Adipose tissue (tissue), 3 donors: ENCODE data around the gene ADARB1. TPM values are rescaled to one million over a fixed set of nuclear protein-coding genes. Genes with fewer than 3 reads are reported as not detected.

Experiments
- H3K27ac ChIP-seq: one replicate; pipeline ENCODE4 v1.5.1; 2013; ENCODE audit warnings: low read depth, low read length
- WGBS, 3 donors: extraction: QIAGEN DNeasy Blood & Tissue Kit; methylation state at CpG; one replicate each; pipeline ENCODE4 v1.1.7; 2013; 5-methylcytosine and 5-hydroxymethylcytosine counted together
- polyA plus RNA-seq, 3 donors: library from polyadenylated mRNA; stranded (reverse); fragments of 200-250 nt; gene quantifications; one replicate each; pipeline ENCODE4 v1.2.3, GENCODE V29; 2013
- donor health status: healthy with polysubstance abuse.
- donor health status: Bipolar disorder and iron deficiency.
- donor health status: healthy.

The ADARB1 gene
- polyA plus RNA-seq, 3 donors = 2.7 to 17.9 (median 13.0) TPM

- no peak overlapping the region for H3K27ac ChIP-seq
- 84 to 85% (median 84%) methylated on average over 13 of the region's 13 CpGs for WGBS, 3 donors
Measured at GRCh38 chr21:45084881-45085536, 10.6 kb downstream of the ADARB1 start.

GRCh38 chr21:45085700-45086099, 11.3 kb downstream of the ADARB1 start:
- WGBS, 3 donors = 76 to 87% (median 79%) methylated on average over 6 of the region's 6 CpGs

GRCh38 chr21:45086337-45086958, 12.1 kb downstream of the ADARB1 start:
- 79 to 92% (median 82%) methylated on average over 15 of the region's 15 CpGs for WGBS, 3 donors
- no peak overlapping the region for H3K27ac ChIP-seq

More at GRCh38 chr21:45085700-45086099, 11.3 kb downstream of the ADARB1 start:
- H3K27ac ChIP-seq = no peak overlapping the region

- H3K27ac ChIP-seq = no peak overlapping the region
- WGBS, 3 donors = 64 to 80% (median 70%) methylated on average over 10 of the region's 10 CpGs
Measured at GRCh38 chr21:45087022-45087823, 12.8 kb downstream of the ADARB1 start.

GRCh38 chr21:45088116-45088515, 13.7 kb downstream of the ADARB1 start:
- 92 to 97% (median 96%) methylated on average over 4 of the region's 4 CpGs for WGBS, 3 donors
- H3K27ac ChIP-seq = no peak overlapping the region

- H3K27ac ChIP-seq = no peak overlapping the region
- WGBS, 3 donors = 89% methylated on average over 8 of the region's 8 CpGs
Measured at GRCh38 chr21:45088729-45089128, 14.3 kb downstream of the ADARB1 start.

GRCh38 chr21:45089964-45090363, 15.6 kb downstream of the ADARB1 start:
- 74 to 88% (median 82%) methylated on average over 4 of the region's 4 CpGs for WGBS, 3 donors
- H3K27ac ChIP-seq = no peak overlapping the region

GRCh38 chr21:45090966-45091365, 16.6 kb downstream of the ADARB1 start:
- H3K27ac ChIP-seq = no peak overlapping the region
- WGBS, 3 donors = 86 to 91% (median 90%) methylated on average over 4 of the region's 4 CpGs

- 48 to 74% (median 49%) methylated on average over 7 of the region's 7 CpGs for WGBS, 3 donors
Measured at GRCh38 chr21:45091550-45092322, 17.4 kb downstream of the ADARB1 start.

GRCh38 chr21:45093035-45093532, 18.7 kb downstream of the ADARB1 start:
- peak overlapping the region; percentile 46 for H3K27ac ChIP-seq
- WGBS, 3 donors = 37 to 55% (median 51%) methylated on average over 12 of the region's 12 CpGs

More at GRCh38 chr21:45091550-45092322, 17.4 kb downstream of the ADARB1 start:
- no peak overlapping the region for H3K27ac ChIP-seq

- WGBS, 3 donors = 53 to 80% (median 60%) methylated on average over 7 of the region's 7 CpGs
- no peak overlapping the region for H3K27ac ChIP-seq
Measured at GRCh38 chr21:45094412-45094811, 20.0 kb downstream of the ADARB1 start.

- no peak overlapping the region for H3K27ac ChIP-seq
- 70 to 81% (median 79%) methylated on average over 11 of the region's 11 CpGs for WGBS, 3 donors
Measured at GRCh38 chr21:45095505-45095904, 21.1 kb downstream of the ADARB1 start.

GRCh38 chr21:45096217-45096616, 21.8 kb downstream of the ADARB1 start:
- 70 to 84% (median 79%) methylated on average over 5 of the region's 5 CpGs for WGBS, 3 donors
- no peak overlapping the region for H3K27ac ChIP-seq

- no peak overlapping the region for H3K27ac ChIP-seq
Measured at GRCh38 chr21:45097827-45098387, 23.5 kb downstream of the ADARB1 start.

GRCh38 chr21:45098867-45099266, 24.5 kb downstream of the ADARB1 start:
- WGBS, 3 donors = 55 to 76% (median 58%) methylated on average over 4 of the region's 4 CpGs
- no peak overlapping the region for H3K27ac ChIP-seq

More at GRCh38 chr21:45097827-45098387, 23.5 kb downstream of the ADARB1 start:
- 84 to 91% (median 91%) methylated on average over 12 of the region's 12 CpGs for WGBS, 3 donors

GRCh38 chr21:45099571-45099970, 25.2 kb downstream of the ADARB1 start:
- no peak overlapping the region for H3K27ac ChIP-seq
- WGBS, 3 donors = 92 to 96% (median 92%) methylated on average over 3 of the region's 3 CpGs

GRCh38 chr21:45100866-45101265, 26.5 kb downstream of the ADARB1 start:
- no peak overlapping the region for H3K27ac ChIP-seq
- 95 to 99% (median 97%) methylated on average over 37 to 40 of the region's 40 CpGs for WGBS, 3 donors

GRCh38 chr21:45102391-45102932, 28.1 kb downstream of the ADARB1 start:
- no peak overlapping the region for H3K27ac ChIP-seq

More at GRCh38 chr21:45102391-45102932, 28.1 kb downstream of the ADARB1 start:
- WGBS, 3 donors = 46 to 54% (median 51%) methylated on average over 2 of the region's 2 CpGs
